Right lobe of liver (tissue), 4 donors: Measurements from ENCODE around the gene THEMIS.

Experiments used
- POLR2A ChIP-seq: fragments of 450-650 bp; IDR thresholded peaks from one replicate; pipeline ENCODE4 v1.6.1; 2017; ENCODE audit warnings: antibody characterized with exemption, mild to moderate bottlenecking
- TF ChIP-seq, protein P1 (sequence below), 4 donors: fragments of 200-600 bp in 3 of 4; fragments of 450-650 bp in 1 of 4; IDR thresholded peaks; one replicate each; pipeline versions ENCODE4 v1.5.1 to v1.8.0; 2016 to 2022; ENCODE audit warnings: antibody characterized with exemption in 4 of 4, mild to moderate bottlenecking in 2 of 4
- donor health status: DM: no; HTN: no; CAD: no.
- donor health status: DM: no; HTN: no; CAD: no.
- donor health status: DM: no; HTN: yes; CAD: no.

DNA sequence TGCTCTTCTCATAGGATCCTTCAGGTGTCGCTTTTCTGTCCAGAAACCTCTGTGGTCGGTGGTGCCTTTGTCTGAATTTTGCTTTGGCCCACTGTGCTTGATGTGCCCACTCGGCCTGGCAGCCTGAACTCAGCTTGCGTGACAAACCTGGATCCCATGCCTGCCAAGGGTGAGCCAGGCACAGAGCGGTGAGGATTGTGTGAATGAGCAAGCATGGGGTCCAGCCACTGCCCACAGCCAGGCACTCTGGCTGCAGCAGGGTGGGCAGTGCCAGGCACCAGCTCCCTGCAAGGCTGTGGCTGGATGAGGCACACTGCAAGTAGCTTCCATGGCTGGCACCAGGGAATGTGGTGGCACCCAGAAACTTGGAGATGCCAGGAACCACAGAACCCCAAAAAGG is 110.3 kb downstream of the THEMIS start:
- TF ChIP-seq, protein P1, sequence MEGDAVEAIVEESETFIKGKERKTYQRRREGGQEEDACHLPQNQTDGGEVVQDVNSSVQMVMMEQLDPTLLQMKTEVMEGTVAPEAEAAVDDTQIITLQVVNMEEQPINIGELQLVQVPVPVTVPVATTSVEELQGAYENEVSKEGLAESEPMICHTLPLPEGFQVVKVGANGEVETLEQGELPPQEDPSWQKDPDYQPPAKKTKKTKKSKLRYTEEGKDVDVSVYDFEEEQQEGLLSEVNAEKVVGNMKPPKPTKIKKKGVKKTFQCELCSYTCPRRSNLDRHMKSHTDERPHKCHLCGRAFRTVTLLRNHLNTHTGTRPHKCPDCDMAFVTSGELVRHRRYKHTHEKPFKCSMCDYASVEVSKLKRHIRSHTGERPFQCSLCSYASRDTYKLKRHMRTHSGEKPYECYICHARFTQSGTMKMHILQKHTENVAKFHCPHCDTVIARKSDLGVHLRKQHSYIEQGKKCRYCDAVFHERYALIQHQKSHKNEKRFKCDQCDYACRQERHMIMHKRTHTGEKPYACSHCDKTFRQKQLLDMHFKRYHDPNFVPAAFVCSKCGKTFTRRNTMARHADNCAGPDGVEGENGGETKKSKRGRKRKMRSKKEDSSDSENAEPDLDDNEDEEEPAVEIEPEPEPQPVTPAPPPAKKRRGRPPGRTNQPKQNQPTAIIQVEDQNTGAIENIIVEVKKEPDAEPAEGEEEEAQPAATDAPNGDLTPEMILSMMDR (IDR thresholded peaks at IDR 0.05) = no peak
- TF ChIP-seq POLR2A = no peak
